Mesodermal cell (in vitro differentiated cells): ENCODE measurements around the gene SRSF1.
"Not testable (repeated sequence)": the region's sequence is repeated elsewhere in the genome, so short reads cannot be mapped to it uniquely, and the experiment has no call there.

Source experiments
- H3K27ac ChIP-seq: 2 replicates; pipeline ENCODE4 v1.7.0; 2013; ENCODE audit warnings: mild to moderate bottlenecking, low read depth, low read length, moderate library complexity; ENCODE audit not compliant: severe bottlenecking
- H3K36me3 ChIP-seq: 2 replicates; pipeline ENCODE4 v1.7.1; 2013; ENCODE audit warnings: mild to moderate bottlenecking, low read length, moderate library complexity; ENCODE audit not compliant: control insufficient read depth, insufficient read depth
- H3K4me1 ChIP-seq: one replicate; pipeline ENCODE4 v1.7.1; 2013; ENCODE audit warnings: mild to moderate bottlenecking, low read length; ENCODE audit not compliant: insufficient read depth, control insufficient read depth, poor library complexity, severe bottlenecking
- H3K4me3 ChIP-seq: 2 replicates; pipeline ENCODE4 v1.7.0; 2013; ENCODE audit warnings: low read length, control low read depth, mild to moderate bottlenecking; ENCODE audit not compliant: insufficient read depth, poor library complexity, severe bottlenecking; ENCODE audit errors: extremely low read depth
- H3K9me3 ChIP-seq: 2 replicates; pipeline ENCODE4 v1.7.1; 2013; ENCODE audit warnings: mild to moderate bottlenecking, low read length, moderate library complexity; ENCODE audit not compliant: control insufficient read depth
- WGBS, 2 experiments: methylation state at CpG; one replicate each; pipeline ENCODE4 v1.1.5; 2013; ENCODE audit warnings: missing lambda C conversion rate in 2 of 2; ENCODE audit not compliant: insufficient coverage in 2 of 2; 5-methylcytosine and 5-hydroxymethylcytosine counted together

Gene SRSF1

GRCh38 chr17:58046239-58047094 is 39.4 kb upstream of the SRSF1 start:
- no peaks in the 10 kb centered on the region for H3K9me3 ChIP-seq
- H3K4me1 ChIP-seq, result peaks cover 6% of the 10 kb centered on the region
- no peak overlapping the region for H3K4me3 ChIP-seq
- 56 to 63% methylated on average over 12 to 14 of the region's 18 CpGs for WGBS, 2 experiments
- H3K36me3 ChIP-seq, result no peaks in the 10 kb centered on the region
- H3K27ac ChIP-seq, result no peak overlapping the region

- H3K4me3 ChIP-seq, H3K27ac ChIP-seq: not testable (repeated sequence)
- 97 to 98% methylated on average over 5 to 6 of the region's 6 CpGs for WGBS, 2 experiments
These were observed 37.2 kb upstream of the SRSF1 start for GRCh38 chr17:58044256-58044655.

DNA sequence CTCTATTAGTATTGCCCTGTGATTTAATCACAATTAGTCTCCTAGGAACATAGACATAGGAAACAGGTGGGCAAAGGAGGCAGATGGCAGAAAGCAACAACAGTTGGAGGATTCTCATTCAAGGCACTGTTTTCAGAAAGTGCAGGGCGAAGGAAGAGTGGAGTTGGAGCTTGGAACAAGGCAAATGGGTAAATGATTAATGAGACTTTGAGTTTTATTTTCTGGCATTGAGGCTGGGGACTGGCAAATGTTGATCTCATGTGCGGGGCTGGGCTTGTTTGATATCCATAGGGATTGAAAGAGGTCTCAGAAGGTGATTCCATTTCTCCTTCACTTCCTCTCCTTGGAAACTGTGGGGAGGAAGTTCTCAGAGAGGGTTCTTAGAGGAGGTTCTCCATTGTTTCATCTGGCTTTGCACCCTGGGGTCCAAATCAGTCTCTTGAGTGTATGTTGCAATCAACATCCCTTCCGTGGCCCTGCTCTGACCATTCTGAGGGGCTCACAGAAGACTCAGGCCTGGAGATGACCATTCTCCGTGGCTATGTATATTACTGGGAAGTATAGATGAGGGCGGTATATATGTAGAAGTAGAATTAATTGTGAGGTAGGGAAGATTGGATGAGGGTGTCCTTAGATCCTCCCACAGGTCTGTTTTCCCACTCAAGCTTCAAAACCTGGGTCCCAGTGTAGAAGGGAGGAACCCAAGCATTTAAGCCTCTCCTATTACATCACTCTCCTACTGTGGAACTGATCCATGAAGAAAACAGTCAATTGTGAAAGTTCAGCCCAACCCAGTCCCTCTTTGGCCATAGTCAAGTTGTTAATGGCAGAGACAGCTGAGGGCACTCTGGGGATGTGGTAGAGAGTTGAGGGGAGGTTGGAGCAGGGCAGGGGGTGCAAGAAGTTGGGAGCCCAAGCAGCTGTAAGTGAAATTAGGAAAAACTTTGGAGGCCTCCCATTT is 36.5 kb upstream of the SRSF1 start:
- Histone ChIP-seq H3K9me3 (no peaks in the 10 kb centered on the region), H3K27ac (no peak overlapping the region), H3K4me1 (peaks cover 6% of the 10 kb centered on the region), H3K36me3 (no peaks in the 10 kb centered on the region), H3K4me3 (no peak overlapping the region)
- 82 to 100% methylated on average over 2 to 5 of the region's 5 CpGs for WGBS, 2 experiments

More at GRCh38 chr17:58044256-58044655, 37.2 kb upstream of the SRSF1 start:
- H3K4me1 ChIP-seq, H3K36me3 ChIP-seq, H3K9me3 ChIP-seq: not testable (repeated sequence)

DNA sequence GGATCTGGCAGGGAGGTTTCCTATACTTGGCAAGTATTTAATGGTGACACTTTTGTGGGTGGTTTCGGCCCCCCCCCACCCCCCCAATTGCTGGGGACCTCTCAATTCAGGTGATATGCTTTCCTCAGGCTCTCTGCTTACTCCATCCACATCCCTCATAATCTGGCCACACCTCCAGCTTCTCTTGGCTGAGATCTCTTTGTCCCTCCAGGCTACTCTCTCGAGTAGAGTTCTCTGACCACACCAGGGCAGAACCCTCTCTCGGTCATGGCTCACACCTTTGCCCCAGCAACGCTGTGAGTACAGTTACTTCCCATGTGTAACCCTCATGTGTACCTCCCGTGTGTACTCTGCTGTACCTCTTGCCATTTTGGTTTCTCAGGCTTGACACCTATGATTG is 34.1 kb upstream of the SRSF1 start:
- 75 to 91% methylated on average over 1 to 3 of the region's 5 CpGs for WGBS, 2 experiments
- Histone ChIP-seq H3K36me3 (no peaks in the 10 kb centered on the region), H3K4me1 (no peaks in the 10 kb centered on the region), H3K9me3 (no peaks in the 10 kb centered on the region), H3K4me3 (no peak overlapping the region), H3K27ac (no peak overlapping the region)

DNA sequence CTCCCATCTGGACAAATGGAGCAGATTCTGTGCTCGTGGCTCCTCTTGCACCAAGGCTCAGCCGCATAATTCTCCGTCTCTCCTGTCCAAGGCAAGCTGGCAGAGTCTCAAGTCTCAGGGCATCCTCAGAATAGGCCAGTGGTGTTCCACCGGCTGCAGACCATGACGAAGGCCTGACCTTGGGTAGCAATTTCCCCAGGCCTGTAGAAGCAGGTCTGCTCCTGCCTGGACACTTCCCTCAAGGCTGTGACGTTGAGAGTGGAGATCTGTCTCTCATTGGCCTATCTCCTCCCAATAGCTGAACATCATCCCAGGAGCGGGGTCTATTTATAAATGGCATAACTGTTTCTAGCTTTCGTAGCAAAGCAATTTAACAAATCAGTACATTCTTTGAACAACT is 33.3 kb upstream of the SRSF1 start:
- Histone ChIP-seq H3K4me1 (no peaks in the 10 kb centered on the region), H3K27ac (no peak overlapping the region), H3K4me3 (no peak overlapping the region), H3K36me3 (no peaks in the 10 kb centered on the region), H3K9me3 (no peaks in the 10 kb centered on the region)
- 93 to 95% methylated on average over 6 to 8 of the region's 8 CpGs for WGBS, 2 experiments

DNA sequence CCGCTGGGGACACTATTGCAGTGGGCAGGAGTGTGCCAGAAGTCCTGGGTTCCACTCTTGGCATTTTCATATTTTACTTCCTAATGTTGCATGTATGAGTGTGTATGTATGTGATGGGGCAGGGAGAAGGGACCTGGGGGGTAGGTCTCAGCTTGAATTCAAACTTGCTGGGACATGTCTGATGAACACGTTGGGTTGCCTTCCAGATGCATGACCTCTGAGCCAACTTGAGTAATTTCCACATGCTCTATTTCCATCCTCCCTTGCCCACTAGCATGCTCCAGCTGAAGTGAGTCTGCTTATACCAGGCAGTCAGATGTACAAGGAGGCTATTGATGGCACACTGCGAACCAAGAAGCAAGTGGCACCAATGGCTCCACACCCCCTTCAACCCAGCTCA is 32.9 kb upstream of the SRSF1 start:
- Histone ChIP-seq H3K4me1 (no peaks in the 10 kb centered on the region), H3K4me3 (no peak overlapping the region), H3K36me3 (no peaks in the 10 kb centered on the region), H3K9me3 (no peaks in the 10 kb centered on the region), H3K27ac (no peak overlapping the region)
- 89 to 92% methylated on average over 3 of the region's 3 CpGs for WGBS, 2 experiments

- 40 to 60% methylated on average over 3 to 4 of the region's 6 CpGs for WGBS, 2 experiments
- Histone ChIP-seq H3K4me1 (peaks cover 3% of the 10 kb centered on the region), H3K9me3 (no peaks in the 10 kb centered on the region), H3K27ac (no peak overlapping the region), H3K36me3 (no peaks in the 10 kb centered on the region), H3K4me3 (no peak overlapping the region)
These were observed 25.8 kb upstream of the SRSF1 start for GRCh38 chr17:58032691-58033415.

DNA sequence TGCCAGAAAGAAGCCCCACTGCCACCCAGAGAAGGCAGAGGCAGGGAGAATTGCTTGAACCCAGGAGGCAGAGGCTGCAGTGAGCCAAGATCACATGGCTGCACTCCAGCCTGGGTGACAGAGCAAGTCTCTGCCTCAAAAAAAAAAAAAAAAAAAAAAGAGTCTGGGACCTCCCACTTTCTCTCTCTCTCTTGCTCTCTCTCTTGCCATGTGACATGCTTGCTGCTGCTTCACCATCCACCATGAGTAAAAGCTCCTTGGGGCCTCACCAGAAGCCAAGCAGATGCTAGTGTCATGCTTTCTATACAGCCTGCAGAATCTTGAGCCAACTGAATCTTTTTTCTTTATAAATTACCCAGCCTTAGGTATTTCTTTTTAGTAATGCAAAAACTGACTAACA is 21.5 kb upstream of the SRSF1 start:
- Histone ChIP-seq H3K9me3 (no peaks in the 10 kb centered on the region), H3K4me3 (no peak overlapping the region), H3K36me3 (no peaks in the 10 kb centered on the region), H3K27ac (no peak overlapping the region), H3K4me1 (peaks cover 3% of the 10 kb centered on the region)

DNA sequence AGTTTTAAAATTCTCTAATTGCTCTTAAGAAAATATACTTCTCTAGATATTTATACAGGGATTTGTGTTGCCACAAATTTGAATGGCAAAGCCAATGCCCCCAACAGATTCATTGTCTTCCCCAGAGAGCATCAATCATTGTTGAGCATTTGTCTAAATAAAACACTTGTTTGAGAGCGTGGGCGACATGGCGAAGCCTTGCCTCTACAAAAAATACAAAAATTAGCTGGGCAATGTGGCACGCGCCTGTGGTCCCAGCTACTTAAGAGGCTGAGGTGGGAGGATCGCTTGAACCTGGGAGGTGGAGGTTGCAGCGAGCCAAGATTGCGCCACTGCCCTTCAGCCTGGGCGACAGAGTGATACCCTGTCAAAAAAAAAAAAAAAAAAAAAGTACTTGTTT is 13.4 kb upstream of the SRSF1 start:
- no peaks in the 10 kb centered on the region for H3K4me1 ChIP-seq
- H3K27ac ChIP-seq, result no peak overlapping the region
- no peak overlapping the region for H3K4me3 ChIP-seq
- H3K36me3 ChIP-seq, result no peaks in the 10 kb centered on the region
- 81 to 91% methylated on average over 5 to 6 of the region's 9 CpGs for WGBS, 2 experiments
- no peaks in the 10 kb centered on the region for H3K9me3 ChIP-seq

DNA sequence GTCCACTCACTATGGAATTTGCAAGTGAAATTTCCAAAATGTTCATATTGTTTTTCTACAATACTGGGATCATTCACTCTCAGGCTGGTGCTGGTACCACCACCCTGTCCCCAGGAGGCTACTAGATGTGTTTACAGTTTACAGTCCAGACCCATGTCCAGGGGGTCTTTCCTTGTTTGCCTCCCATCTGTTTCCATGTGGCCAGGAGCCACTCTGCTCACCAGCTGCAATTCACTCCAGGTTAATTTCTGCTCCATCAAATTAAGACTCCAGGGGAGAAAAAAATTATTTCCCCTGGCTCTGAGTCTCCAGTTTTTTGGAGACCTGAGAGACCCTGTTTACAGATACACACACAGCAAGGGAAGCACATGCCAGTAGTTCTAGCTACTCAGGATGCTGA is 12.5 kb upstream of the SRSF1 start:
- no peak overlapping the region for H3K4me3 ChIP-seq
- no peaks in the 10 kb centered on the region for H3K9me3 ChIP-seq
- H3K36me3 ChIP-seq, result no peaks in the 10 kb centered on the region
- H3K27ac ChIP-seq, result no peak overlapping the region
- no peaks in the 10 kb centered on the region for H3K4me1 ChIP-seq
